WTC11 (cell line): ENCODE measurements around the gene MVD. TPM values are rescaled to one million over a fixed set of nuclear protein-coding genes. Genes with fewer than 3 reads are reported as not detected.

Experiments
- ATAC-seq: fragments of 200-7000 bp; cut with Tn5 transposase; 2 replicates; pipeline ENCODE4 v1.10.0; 2021; ENCODE audit warnings: mild to moderate bottlenecking, moderate library complexity
- CTCF ChIA-PET: fragments of 300-600 bp; sonication (Branson Sonifier 250); formaldehyde crosslinking; loops from one replicate; lab custom pipeline; 2021; ENCODE audit warnings: antibody characterized with exemption; lab: Charles Lee
- POLR2A ChIA-PET: fragments of 350-600 bp; sonication (Branson Sonifier 250); formaldehyde crosslinking; loops from one replicate; lab custom pipeline; 2021; ENCODE audit warnings: antibody characterized with exemption; lab: Charles Lee
- DNase-seq: peaks from one replicate; pipeline ENCODE4 v3.0.0; 2021; ENCODE audit warnings: low spot score
- H3K27ac Mint-ChIP-seq: 2 replicates; pipeline ENCODE4 v1.8.0; 2021; ENCODE audit warnings: mixed read lengths
- H3K27me3 Mint-ChIP-seq: 2 replicates; pipeline ENCODE4 v1.8.0; 2021; ENCODE audit warnings: low read depth, mild to moderate bottlenecking, moderate library complexity, mixed read lengths
- H3K36me3 Mint-ChIP-seq: 2 replicates; pipeline ENCODE4 v1.8.0; 2021; ENCODE audit warnings: mixed read lengths
- H3K4me1 Mint-ChIP-seq: 2 replicates; pipeline ENCODE4 v1.8.0; 2022; ENCODE audit warnings: mixed read lengths
- H3K4me3 Mint-ChIP-seq: 2 replicates; pipeline ENCODE4 v1.8.0; 2021; ENCODE audit warnings: mild to moderate bottlenecking, moderate library complexity, mixed read lengths
- H3K9me3 Mint-ChIP-seq: 2 replicates; pipeline ENCODE4 v1.8.0; 2021; ENCODE audit warnings: mixed read lengths
- AR ChIP-seq: fragments of 250-450 bp; sonication (Bioruptor Pico); IDR thresholded peaks from 2 replicates; pipeline ENCODE4 v1.9.0; 2021; ENCODE audit warnings: mild to moderate bottlenecking
- CTCF ChIP-seq: fragments of 200-600 bp; IDR thresholded peaks from 2 replicates; pipeline ENCODE4 v1.8.0; 2022; ENCODE audit warnings: antibody characterized with exemption
- E2F1 ChIP-seq: sonication (generic); formaldehyde crosslinking; IDR thresholded peaks from 2 replicates; pipeline ENCODE4 v1.8.0; 2022; ENCODE audit warnings: mild to moderate bottlenecking, missing genetic modification reagents
- ELF4 ChIP-seq: sonication (generic); formaldehyde crosslinking; IDR thresholded peaks from 2 replicates; pipeline ENCODE4 v1.8.1; 2022; ENCODE audit warnings: low read depth, mild to moderate bottlenecking, moderate library complexity, missing genetic modification reagents
- ESRRA ChIP-seq: sonication (generic); formaldehyde crosslinking; IDR thresholded peaks from 2 replicates; pipeline ENCODE4 v1.8.1; 2022; ENCODE audit warnings: mild to moderate bottlenecking, missing genetic modification reagents, borderline replicate concordance
- FOXK1 ChIP-seq: sonication (generic); formaldehyde crosslinking; IDR thresholded peaks from 2 replicates; pipeline ENCODE4 v1.8.0; 2022; ENCODE audit warnings: mild to moderate bottlenecking, moderate library complexity, missing genetic modification reagents
- FOXP1 ChIP-seq: sonication (generic); formaldehyde crosslinking; IDR thresholded peaks from 2 replicates; pipeline ENCODE4 v1.8.0; 2022; ENCODE audit warnings: missing genetic modification reagents, mild to moderate bottlenecking, moderate library complexity, borderline replicate concordance
- HMGA2 ChIP-seq: fragments of 250-450 bp; sonication (Bioruptor Pico); IDR thresholded peaks from 2 replicates; pipeline ENCODE4 v1.4.0; 2021; ENCODE audit warnings: mild to moderate bottlenecking, moderate library complexity
- NR2C2 ChIP-seq: sonication (generic); formaldehyde crosslinking; IDR thresholded peaks from 2 replicates; pipeline ENCODE4 v1.8.0; 2022; ENCODE audit warnings: mild to moderate bottlenecking, missing genetic modification reagents
- NR3C1 ChIP-seq: sonication (generic); formaldehyde crosslinking; conservative IDR thresholded peaks from 2 replicates; pipeline ENCODE4 v1.8.1; 2023; ENCODE audit warnings: low read depth, mild to moderate bottlenecking, missing genetic modification reagents
- ZNF232 ChIP-seq: sonication (generic); formaldehyde crosslinking; IDR thresholded peaks from 2 replicates; pipeline ENCODE4 v1.8.0; 2022; ENCODE audit warnings: mild to moderate bottlenecking, missing genetic modification reagents
- ZNF317 ChIP-seq: sonication (generic); formaldehyde crosslinking; IDR thresholded peaks from 2 replicates; pipeline ENCODE4 v1.8.1; 2023; ENCODE audit warnings: low read depth, mild to moderate bottlenecking, moderate library complexity, missing genetic modification reagents, borderline replicate concordance
- ZNF396 ChIP-seq: fragments of 250-450 bp; sonication (Bioruptor Pico); IDR thresholded peaks from 2 replicates; pipeline ENCODE4 v1.8.0; 2021; ENCODE audit warnings: mild to moderate bottlenecking, moderate library complexity, borderline replicate concordance
- total RNA-seq: library from RNA; stranded (reverse); gene quantifications from 3 replicates; pipeline ENCODE4 v1.2.3, GENCODE V29; 2021
- TF ChIP-seq, protein P1 (sequence below): sonication (generic); formaldehyde crosslinking; IDR thresholded peaks from 2 replicates; pipeline ENCODE4 v1.8.0; 2023; ENCODE audit warnings: missing genetic modification reagents, mild to moderate bottlenecking, borderline replicate concordance
- TF ChIP-seq, protein P2 (sequence below): sonication (generic); formaldehyde crosslinking; IDR thresholded peaks from 2 replicates; pipeline ENCODE4 v1.8.1; 2022; ENCODE audit warnings: mild to moderate bottlenecking, moderate library complexity, missing genetic modification reagents
- TF ChIP-seq, protein P3 (sequence below): sonication (generic); formaldehyde crosslinking; IDR thresholded peaks from 2 replicates; pipeline ENCODE4 v1.8.1; 2022; ENCODE audit warnings: missing genetic modification reagents, borderline replicate concordance
- TF ChIP-seq, protein P4 (sequence below): sonication (generic); formaldehyde crosslinking; conservative IDR thresholded peaks from 2 replicates; pipeline ENCODE4 v1.8.1; 2022; ENCODE audit warnings: mild to moderate bottlenecking, missing genetic modification reagents

Gene MVD
- total RNA-seq, 1 experiment from 2014 or later, result 113 TPM

DNA sequence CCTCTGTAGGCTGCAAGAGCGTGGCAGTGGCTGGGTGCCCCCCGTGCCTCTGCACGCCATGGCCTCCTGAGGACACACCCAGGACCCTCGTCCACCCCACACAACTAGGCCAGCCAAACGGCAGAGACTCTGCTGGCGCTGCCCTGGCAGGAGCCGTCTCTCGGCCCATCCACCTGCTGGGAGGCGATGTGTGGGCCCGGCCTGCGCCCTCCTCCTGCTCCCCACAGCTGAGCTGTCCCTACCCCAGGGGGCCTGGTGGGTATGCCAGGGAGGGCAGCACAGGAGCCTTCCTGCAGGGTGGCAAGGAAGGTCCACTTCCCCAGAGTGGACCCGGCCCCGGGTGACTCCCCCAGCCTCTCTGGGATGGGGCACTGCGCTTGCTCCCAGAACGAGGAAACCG lies 36.3 kb upstream of the MVD start (continued):
- no peak for TF ChIP-seq NR2C2 (CRISPR knock-in tag)
- TF ChIP-seq, protein P1, sequence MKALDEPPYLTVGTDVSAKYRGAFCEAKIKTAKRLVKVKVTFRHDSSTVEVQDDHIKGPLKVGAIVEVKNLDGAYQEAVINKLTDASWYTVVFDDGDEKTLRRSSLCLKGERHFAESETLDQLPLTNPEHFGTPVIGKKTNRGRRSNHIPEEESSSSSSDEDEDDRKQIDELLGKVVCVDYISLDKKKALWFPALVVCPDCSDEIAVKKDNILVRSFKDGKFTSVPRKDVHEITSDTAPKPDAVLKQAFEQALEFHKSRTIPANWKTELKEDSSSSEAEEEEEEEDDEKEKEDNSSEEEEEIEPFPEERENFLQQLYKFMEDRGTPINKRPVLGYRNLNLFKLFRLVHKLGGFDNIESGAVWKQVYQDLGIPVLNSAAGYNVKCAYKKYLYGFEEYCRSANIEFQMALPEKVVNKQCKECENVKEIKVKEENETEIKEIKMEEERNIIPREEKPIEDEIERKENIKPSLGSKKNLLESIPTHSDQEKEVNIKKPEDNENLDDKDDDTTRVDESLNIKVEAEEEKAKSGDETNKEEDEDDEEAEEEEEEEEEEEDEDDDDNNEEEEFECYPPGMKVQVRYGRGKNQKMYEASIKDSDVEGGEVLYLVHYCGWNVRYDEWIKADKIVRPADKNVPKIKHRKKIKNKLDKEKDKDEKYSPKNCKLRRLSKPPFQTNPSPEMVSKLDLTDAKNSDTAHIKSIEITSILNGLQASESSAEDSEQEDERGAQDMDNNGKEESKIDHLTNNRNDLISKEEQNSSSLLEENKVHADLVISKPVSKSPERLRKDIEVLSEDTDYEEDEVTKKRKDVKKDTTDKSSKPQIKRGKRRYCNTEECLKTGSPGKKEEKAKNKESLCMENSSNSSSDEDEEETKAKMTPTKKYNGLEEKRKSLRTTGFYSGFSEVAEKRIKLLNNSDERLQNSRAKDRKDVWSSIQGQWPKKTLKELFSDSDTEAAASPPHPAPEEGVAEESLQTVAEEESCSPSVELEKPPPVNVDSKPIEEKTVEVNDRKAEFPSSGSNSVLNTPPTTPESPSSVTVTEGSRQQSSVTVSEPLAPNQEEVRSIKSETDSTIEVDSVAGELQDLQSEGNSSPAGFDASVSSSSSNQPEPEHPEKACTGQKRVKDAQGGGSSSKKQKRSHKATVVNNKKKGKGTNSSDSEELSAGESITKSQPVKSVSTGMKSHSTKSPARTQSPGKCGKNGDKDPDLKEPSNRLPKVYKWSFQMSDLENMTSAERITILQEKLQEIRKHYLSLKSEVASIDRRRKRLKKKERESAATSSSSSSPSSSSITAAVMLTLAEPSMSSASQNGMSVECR (CRISPR knock-in tag), result no peak
- TF ChIP-seq ESRRA, result no peak
- TF ChIP-seq FOXP1, result no peak
- no peak for TF ChIP-seq ZNF232 (CRISPR knock-in tag)
- TF ChIP-seq ZNF317 (CRISPR knock-in tag), result no peak

GRCh38 chr16:88698646-88699045 lies 35.8 kb upstream of the MVD start:
- peaks cover 3% of the 10 kb centered on the region; the same call in 1 of the 2 replicates for H3K36me3 Mint-ChIP-seq
- no peaks in the 10 kb centered on the region for H3K4me1 Mint-ChIP-seq
- no peak for ATAC-seq
- ChIA-PET POLR2A (no interaction called here), CTCF (interaction anchor here (1.0 to 2.2 kb wide), 10 partner anchors 11 to 138 kb away, joined by 3 to 21 read pairs (median 4); partner anchors contain the start of gene IL17C)
- no peak overlapping the region for H3K4me3 Mint-ChIP-seq
- H3K27me3 Mint-ChIP-seq, result no peaks in the 10 kb centered on the region
- DNase-seq, result no peak
- TF ChIP-seq ELF4 (no peak), E2F1 (CRISPR knock-in tag) (no peak), HMGA2 (CRISPR knock-in tag) (no peak), ZNF396 (no peak)
- TF ChIP-seq, protein P2, sequence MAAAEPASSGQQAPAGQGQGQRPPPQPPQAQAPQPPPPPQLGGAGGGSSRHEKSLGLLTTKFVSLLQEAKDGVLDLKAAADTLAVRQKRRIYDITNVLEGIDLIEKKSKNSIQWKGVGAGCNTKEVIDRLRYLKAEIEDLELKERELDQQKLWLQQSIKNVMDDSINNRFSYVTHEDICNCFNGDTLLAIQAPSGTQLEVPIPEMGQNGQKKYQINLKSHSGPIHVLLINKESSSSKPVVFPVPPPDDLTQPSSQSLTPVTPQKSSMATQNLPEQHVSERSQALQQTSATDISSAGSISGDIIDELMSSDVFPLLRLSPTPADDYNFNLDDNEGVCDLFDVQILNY (CRISPR knock-in tag), result no peak
- TF ChIP-seq, protein P3, sequence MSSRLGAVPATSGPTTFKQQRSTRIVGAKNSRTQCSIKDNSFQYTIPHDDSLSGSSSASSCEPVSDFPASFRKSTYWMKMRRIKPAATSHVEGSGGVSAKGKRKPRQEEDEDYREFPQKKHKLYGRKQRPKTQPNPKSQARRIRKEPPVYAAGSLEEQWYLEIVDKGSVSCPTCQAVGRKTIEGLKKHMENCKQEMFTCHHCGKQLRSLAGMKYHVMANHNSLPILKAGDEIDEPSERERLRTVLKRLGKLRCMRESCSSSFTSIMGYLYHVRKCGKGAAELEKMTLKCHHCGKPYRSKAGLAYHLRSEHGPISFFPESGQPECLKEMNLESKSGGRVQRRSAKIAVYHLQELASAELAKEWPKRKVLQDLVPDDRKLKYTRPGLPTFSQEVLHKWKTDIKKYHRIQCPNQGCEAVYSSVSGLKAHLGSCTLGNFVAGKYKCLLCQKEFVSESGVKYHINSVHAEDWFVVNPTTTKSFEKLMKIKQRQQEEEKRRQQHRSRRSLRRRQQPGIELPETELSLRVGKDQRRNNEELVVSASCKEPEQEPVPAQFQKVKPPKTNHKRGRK, result no peak
- no peak overlapping the region for H3K27ac Mint-ChIP-seq
- no peaks in the 10 kb centered on the region for H3K9me3 Mint-ChIP-seq

- Mint-ChIP-seq H3K9me3 (no peaks in the 10 kb centered on the region), H3K4me1 (no peaks in the 10 kb centered on the region), H3K36me3 (peaks cover 3% of the 10 kb centered on the region; the same call in 1 of the 2 replicates), H3K27ac (peak overlapping the region; percentile 36; the same call in 1 of the 2 replicates), H3K27me3 (no peaks in the 10 kb centered on the region), H3K4me3 (no peak overlapping the region)
- DNase-seq (peak; percentile 58), ATAC-seq (peak; percentile 61)
- POLR2A ChIA-PET, result no interaction called here
- CTCF ChIA-PET, result interaction anchor here (0.7 to 2.2 kb wide), 11 partner anchors 11 to 137 kb away, joined by 3 to 21 read pairs (median 4); partner anchors contain the start of gene IL17C
- TF ChIP-seq CTCF (0 out of 2 replicates have a peak, but pooled peaks have one; percentile 14), FOXK1 (0 out of 2 replicates have a peak, but pooled peaks have one; percentile 17), AR (CRISPR knock-in tag) (no peak), NR3C1 (CRISPR knock-in tag) (no peak), ZNF232 (CRISPR knock-in tag) (no peak)
- TF ChIP-seq, protein P4, sequence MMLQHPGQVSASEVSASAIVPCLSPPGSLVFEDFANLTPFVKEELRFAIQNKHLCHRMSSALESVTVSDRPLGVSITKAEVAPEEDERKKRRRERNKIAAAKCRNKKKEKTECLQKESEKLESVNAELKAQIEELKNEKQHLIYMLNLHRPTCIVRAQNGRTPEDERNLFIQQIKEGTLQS (CRISPR knock-in tag), result no peak
Measured at GRCh38 chr16:88697831-88698615, 35.1 kb upstream of the MVD start.
